ENCODE measurements around the gene MEIKIN. TPM values are rescaled to one million over a fixed set of nuclear protein-coding genes. Genes with fewer than 3 reads are reported as not detected.

MEIKIN gene
- total RNA-seq, 1 donor from 2014 or later = not detected

DNA sequence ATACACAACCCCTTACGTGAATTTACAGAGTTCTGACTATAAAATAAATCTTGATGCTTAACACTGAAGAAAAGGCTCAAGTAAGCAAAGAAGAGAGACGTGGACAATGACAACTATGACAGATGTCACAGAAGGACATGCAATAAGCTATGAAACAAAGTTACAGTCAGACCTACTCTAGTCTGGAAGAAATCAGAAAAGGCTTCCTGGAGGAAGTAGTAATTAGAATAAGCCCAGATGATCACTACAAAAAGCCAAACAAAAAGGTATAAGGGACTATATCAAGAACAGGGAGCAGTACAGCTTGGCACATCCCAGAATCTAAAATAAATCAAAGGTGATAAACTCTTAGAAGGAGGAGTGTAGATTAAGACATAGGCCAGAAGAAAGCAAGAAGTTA is 154.9 kb downstream of the MEIKIN start:
- Mint-ChIP-seq H3K9me3 (peaks cover 8% of the 10 kb centered on the region), H3K27ac (no peak overlapping the region), H3K27me3 (no peaks in the 10 kb centered on the region), H3K4me3 (no peak overlapping the region), H3K36me3 (peaks cover 19% of the 10 kb centered on the region), H3K4me1 (ENCODE audit: unreplicated experiment) (peaks cover 33% of the 10 kb centered on the region)
- TF ChIP-seq, protein P1, sequence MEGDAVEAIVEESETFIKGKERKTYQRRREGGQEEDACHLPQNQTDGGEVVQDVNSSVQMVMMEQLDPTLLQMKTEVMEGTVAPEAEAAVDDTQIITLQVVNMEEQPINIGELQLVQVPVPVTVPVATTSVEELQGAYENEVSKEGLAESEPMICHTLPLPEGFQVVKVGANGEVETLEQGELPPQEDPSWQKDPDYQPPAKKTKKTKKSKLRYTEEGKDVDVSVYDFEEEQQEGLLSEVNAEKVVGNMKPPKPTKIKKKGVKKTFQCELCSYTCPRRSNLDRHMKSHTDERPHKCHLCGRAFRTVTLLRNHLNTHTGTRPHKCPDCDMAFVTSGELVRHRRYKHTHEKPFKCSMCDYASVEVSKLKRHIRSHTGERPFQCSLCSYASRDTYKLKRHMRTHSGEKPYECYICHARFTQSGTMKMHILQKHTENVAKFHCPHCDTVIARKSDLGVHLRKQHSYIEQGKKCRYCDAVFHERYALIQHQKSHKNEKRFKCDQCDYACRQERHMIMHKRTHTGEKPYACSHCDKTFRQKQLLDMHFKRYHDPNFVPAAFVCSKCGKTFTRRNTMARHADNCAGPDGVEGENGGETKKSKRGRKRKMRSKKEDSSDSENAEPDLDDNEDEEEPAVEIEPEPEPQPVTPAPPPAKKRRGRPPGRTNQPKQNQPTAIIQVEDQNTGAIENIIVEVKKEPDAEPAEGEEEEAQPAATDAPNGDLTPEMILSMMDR (conservative IDR thresholded peaks at IDR 0.05) = no peak
- DNase-seq (ENCODE audit: extremely low spot score, unreplicated experiment) = no peak

DNA sequence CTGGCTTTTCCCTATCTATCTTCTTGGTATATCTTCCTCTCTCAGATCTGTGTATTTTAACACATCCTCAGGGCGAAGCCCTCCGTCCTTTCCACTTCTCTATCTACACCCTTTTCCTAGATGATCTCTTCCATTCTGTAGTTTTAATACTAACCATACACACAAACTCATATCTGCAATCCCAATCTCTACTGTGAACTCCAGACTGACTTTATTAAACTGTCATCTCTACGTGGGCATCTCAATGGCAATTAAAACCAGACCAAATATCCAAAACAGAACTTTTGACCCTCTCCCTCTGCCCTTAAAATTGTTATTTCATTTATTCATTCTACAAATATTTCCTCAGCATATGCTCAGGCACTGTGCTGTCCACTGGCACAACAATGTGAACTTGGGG is 155.7 kb downstream of the MEIKIN start:
- H3K4me3 Mint-ChIP-seq = no peak overlapping the region
- peaks cover 8% of the 10 kb centered on the region for H3K9me3 Mint-ChIP-seq
- peaks cover 25% of the 10 kb centered on the region for H3K4me1 Mint-ChIP-seq (ENCODE audit: unreplicated experiment)
- H3K27ac Mint-ChIP-seq = no peak overlapping the region
- peaks cover 19% of the 10 kb centered on the region for H3K36me3 Mint-ChIP-seq
- no peaks in the 10 kb centered on the region for H3K27me3 Mint-ChIP-seq
- TF ChIP-seq, protein P1 (conservative IDR thresholded peaks at IDR 0.05) = no peak
- no peak for DNase-seq (ENCODE audit: extremely low spot score, unreplicated experiment)

DNA sequence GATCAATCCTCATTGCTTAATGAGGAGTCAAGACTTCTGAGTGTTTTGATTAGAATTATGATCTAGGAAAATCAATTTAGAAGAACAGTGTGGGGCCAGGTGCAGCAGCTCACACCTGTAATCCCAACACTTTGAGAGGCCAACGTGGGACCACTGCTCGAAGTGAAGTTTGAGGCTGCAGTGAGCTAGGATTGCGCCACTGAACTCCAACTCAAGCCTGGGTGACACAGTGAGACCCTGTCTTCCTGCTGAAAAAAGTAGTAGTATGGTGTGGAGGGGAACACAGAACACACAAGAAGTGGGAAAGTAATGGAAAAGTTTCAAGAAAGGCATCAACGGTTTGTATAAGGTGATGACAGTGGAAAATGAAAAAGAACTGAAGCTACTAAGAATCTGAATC is 157.7 kb downstream of the MEIKIN start:
- no peak overlapping the region for H3K4me3 Mint-ChIP-seq
- TF ChIP-seq, protein P1 (conservative IDR thresholded peaks at IDR 0.05) = no peak
- H3K27ac Mint-ChIP-seq = no peak overlapping the region
- peaks cover 8% of the 10 kb centered on the region for H3K9me3 Mint-ChIP-seq
- H3K36me3 Mint-ChIP-seq = peaks cover 24% of the 10 kb centered on the region
- DNase-seq (ENCODE audit: extremely low spot score, unreplicated experiment) = no peak
- H3K27me3 Mint-ChIP-seq = no peaks in the 10 kb centered on the region
- peaks cover 15% of the 10 kb centered on the region for H3K4me1 Mint-ChIP-seq (ENCODE audit: unreplicated experiment)

DNA sequence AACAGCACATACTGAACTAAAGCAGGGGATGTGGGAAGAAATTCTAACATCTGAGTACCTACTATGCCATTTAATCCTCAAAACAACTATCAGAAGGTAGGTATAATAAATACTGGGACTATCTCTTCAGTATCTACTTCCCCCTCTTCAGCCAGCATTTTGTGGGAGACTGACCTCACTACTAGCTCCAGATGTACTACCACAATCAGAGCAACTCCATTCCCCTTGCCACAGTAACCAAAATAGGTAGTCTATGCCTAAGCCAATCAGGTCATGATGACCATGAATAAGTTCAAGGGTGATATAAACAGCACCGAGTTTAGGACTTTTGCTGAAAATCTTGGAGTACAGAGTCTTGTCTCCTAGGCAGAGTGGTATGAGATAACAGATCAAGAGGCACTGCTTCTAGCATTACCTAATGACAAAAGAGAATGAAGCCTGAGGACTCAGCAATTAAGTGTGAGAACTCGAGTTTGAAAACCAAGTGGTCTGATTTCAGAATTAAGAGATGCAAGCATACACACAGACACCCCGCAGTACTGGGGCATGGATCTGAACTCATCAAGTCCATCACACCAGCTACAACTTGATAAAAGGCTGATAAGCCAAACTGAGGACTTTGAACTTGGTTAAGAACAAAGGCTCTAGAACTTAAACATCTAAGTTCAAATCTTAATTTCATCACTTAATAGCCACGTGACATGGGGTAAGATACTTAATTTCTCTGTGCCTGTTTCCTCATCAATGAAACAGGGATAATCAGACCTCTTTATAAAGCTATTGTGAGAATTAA is 158.4 kb downstream of the MEIKIN start:
- DNase-seq (ENCODE audit: extremely low spot score, unreplicated experiment) = no peak
- Mint-ChIP-seq H3K36me3 (peaks cover 24% of the 10 kb centered on the region), H3K27ac (no peak overlapping the region), H3K4me3 (no peak overlapping the region), H3K4me1 (ENCODE audit: unreplicated experiment) (peaks cover 15% of the 10 kb centered on the region), H3K9me3 (peaks cover 8% of the 10 kb centered on the region), H3K27me3 (no peaks in the 10 kb centered on the region)
- TF ChIP-seq, protein P1 (conservative IDR thresholded peaks at IDR 0.05) = no peak

DNA sequence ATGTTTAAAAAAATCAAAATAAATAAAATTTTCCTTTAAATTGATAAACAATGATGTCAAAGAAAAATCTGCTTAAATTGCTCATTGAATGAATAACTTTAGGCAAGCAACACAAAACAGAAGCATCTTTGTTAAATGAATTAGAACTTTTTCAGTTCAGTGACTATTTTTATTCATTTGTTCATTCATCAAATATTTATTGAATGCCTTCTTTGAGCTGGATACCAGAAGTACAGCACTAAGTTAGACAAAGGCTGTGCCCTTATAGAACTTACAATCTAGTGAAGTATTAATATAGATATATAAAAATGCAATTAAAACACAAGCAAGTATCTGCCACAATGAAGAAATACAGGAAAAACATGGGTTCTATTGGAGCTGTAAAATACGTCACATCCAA is 159.4 kb downstream of the MEIKIN start:
- no peak overlapping the region for H3K27ac Mint-ChIP-seq
- DNase-seq (ENCODE audit: extremely low spot score, unreplicated experiment) = no peak
- peaks cover 15% of the 10 kb centered on the region for H3K4me1 Mint-ChIP-seq (ENCODE audit: unreplicated experiment)
- H3K4me3 Mint-ChIP-seq = no peak overlapping the region
- H3K36me3 Mint-ChIP-seq = peaks cover 29% of the 10 kb centered on the region
- H3K27me3 Mint-ChIP-seq = no peaks in the 10 kb centered on the region
- peaks cover 8% of the 10 kb centered on the region for H3K9me3 Mint-ChIP-seq
- TF ChIP-seq, protein P1 (conservative IDR thresholded peaks at IDR 0.05) = no peak
